ENCODE data around the gene CRACR2A. TPM values are rescaled to one million over a fixed set of nuclear protein-coding genes. Genes with fewer than 3 reads are reported as not detected.

CRACR2A gene
- total and polyA plus RNA-seq, 2 of the 4 experiments (the other 2 are of a cell fraction): 0.54 to 0.60 TPM

DNA sequence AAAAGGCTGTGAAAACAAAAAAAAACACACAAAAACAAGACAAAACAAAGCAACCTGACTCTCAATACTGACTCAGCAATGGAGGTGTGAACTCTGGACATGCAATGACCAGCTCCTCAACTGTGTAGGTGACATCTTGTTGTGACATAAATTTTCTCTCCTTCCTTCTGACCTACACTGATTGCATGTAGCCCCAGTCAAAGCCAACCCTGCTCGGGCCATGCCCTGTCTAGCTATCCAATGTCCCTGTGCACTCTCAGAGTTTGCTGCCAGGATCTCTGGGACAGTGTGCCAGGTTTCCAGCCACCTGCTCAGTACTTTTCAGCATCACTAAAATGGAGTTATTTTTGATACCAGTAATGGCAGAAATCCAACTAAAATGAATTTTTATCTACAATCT lies 18.9 kb upstream of the CRACR2A start:
- CTCF ChIA-PET: interaction anchor here (3.5 kb wide), 1 partner anchor 472 kb away, joined by 15 read pairs; no protein-coding TSS in a partner anchor
- Histone ChIP-seq H3K79me1 (ENCODE audit: low read depth in 1 of 2, low read length in 2 of 2) (no peaks in the 10 kb centered on the region), H3K14ac (replicated peaks; ENCODE audit: low read depth, low read length) (no peak overlapping the region), H4K91ac (ENCODE audit: insufficient read depth, low read depth, low read length) (no peak overlapping the region), H3K23ac (ENCODE audit: low read depth, low read length) (no peak overlapping the region), H2BK15ac (ENCODE audit: low read depth, low read length) (no peak overlapping the region), H2BK5ac (ENCODE audit: low read depth, low read length, poor library complexity, severe bottlenecking) (no peak overlapping the region), H4K5ac (ENCODE audit: low read depth, low read length) (no peak overlapping the region), H3K4ac (ENCODE audit: low read depth, low read length) (no peak overlapping the region), H3K9me1 (ENCODE audit: insufficient read depth, low read length) (no peaks in the 10 kb centered on the region), H4K8ac (ENCODE audit: low read depth in 2 of 2, low read length in 2 of 2) (no peak overlapping the region), H2AK9ac (replicated peaks; ENCODE audit: low read depth, low read length, poor library complexity) (no peak overlapping the region), H2BK120ac (ENCODE audit: low read depth, low read length) (no peak overlapping the region), H3K36me3 (ENCODE audit: control insufficient read depth, insufficient read depth, low read length) (no peaks in the 10 kb centered on the region), H3K27me3 (ENCODE audit: control insufficient read depth, insufficient read depth, low read length) (peaks cover 9% of the 10 kb centered on the region), H3K27ac (ENCODE audit: insufficient read depth, low read length) (no peak overlapping the region), H3K4me1 (ENCODE audit: control insufficient read depth, insufficient read depth, low read length) (no peaks in the 10 kb centered on the region), H2AFZ (replicated peaks; ENCODE audit: low read length, poor library complexity) (no peak overlapping the region), H4K20me1 (ENCODE audit: insufficient read depth, low read length) (no peaks in the 10 kb centered on the region), H2AK5ac (ENCODE audit: low read depth, low read length) (no peak overlapping the region), H2BK20ac (ENCODE audit: low read depth, low read length) (no peak overlapping the region), H3K9ac (ENCODE audit: low read depth, low read length) (no peak overlapping the region), H3K4me3 (ENCODE audit: insufficient read depth, low read depth, low read length) (no peak overlapping the region), H3K56ac (ENCODE audit: extremely low read depth, insufficient read depth, low read length) (no peak overlapping the region), H3K4me2 (ENCODE audit: low read depth, low read length) (no peak overlapping the region), H3K18ac (ENCODE audit: low read depth, low read length) (no peak overlapping the region), H3K9me3 (ENCODE audit: control insufficient read depth, insufficient read depth, low read length) (no peaks in the 10 kb centered on the region)
- no peak for DNase-seq
- BruUV-seq (replicated peaks): no TSS peak
- intact Hi-C loops (cut with micrococcal nuclease): loop anchor here (10.0 kb wide), 1 partner anchor 637 kb away; no protein-coding TSS in a partner anchor
- in situ Hi-C loops (cut with MboI; ENCODE audit: low sequenced_read_pairs): loop anchor here (10.0 kb wide), 1 partner anchor 107 kb away; no protein-coding TSS in a partner anchor
- POLR2A ChIA-PET (ENCODE audit: unreplicated experiment): interaction anchor here (0.7 kb wide), 1 partner anchor 197 kb away, joined by 5 read pairs; no protein-coding TSS in a partner anchor
- TF ChIP-seq BHLHE40 (IDR thresholded peaks at IDR 0.05; ENCODE audit: low read depth, low read length) (no peak), POLR2A (IDR thresholded peaks at IDR 0.05; ENCODE audit: low read depth, low read length) (no peak), RCOR1 (IDR thresholded peaks at IDR 0.05; ENCODE audit: insufficient replicate concordance, low read length) (no peak), CHD1 (IDR thresholded peaks at IDR 0.05; ENCODE audit: low read depth, low read length) (no peak), CEBPB (IDR thresholded peaks at IDR 0.05; ENCODE audit: low read depth, low read length) (no peak), MAZ (IDR thresholded peaks at IDR 0.05; ENCODE audit: borderline replicate concordance, low read depth, low read length) (no peak)
- TF ChIP-seq, protein P1, sequence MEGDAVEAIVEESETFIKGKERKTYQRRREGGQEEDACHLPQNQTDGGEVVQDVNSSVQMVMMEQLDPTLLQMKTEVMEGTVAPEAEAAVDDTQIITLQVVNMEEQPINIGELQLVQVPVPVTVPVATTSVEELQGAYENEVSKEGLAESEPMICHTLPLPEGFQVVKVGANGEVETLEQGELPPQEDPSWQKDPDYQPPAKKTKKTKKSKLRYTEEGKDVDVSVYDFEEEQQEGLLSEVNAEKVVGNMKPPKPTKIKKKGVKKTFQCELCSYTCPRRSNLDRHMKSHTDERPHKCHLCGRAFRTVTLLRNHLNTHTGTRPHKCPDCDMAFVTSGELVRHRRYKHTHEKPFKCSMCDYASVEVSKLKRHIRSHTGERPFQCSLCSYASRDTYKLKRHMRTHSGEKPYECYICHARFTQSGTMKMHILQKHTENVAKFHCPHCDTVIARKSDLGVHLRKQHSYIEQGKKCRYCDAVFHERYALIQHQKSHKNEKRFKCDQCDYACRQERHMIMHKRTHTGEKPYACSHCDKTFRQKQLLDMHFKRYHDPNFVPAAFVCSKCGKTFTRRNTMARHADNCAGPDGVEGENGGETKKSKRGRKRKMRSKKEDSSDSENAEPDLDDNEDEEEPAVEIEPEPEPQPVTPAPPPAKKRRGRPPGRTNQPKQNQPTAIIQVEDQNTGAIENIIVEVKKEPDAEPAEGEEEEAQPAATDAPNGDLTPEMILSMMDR (conservative IDR thresholded peaks at IDR 0.05; ENCODE audit: low read depth, low read length): no peak
- dilution Hi-C loops (cut with HindIII; ENCODE audit: low sequenced_read_pairs, unreplicated experiment): no loop called here
- no peak for ATAC-seq (ENCODE audit: low read depth)
- no CpG with 5 or more reads among the region's 1 CpG for WGBS, 2 experiments (ENCODE audit: extremely low coverage in 2 of 2, insufficient read length in 1 of 2)

Measured in IMR-90 (cell line).